Measurements from ENCODE around the gene MAPK1. TPM values are rescaled to one million over a fixed set of nuclear protein-coding genes. Genes with fewer than 3 reads are reported as not detected.
"Not testable (repeated sequence)": the region's sequence is repeated elsewhere in the genome, so short reads cannot be mapped to it uniquely, and the experiment has no call there.

Gene MAPK1
- total and polyA plus RNA-seq, 7 donors = 11.0 to 101 (median 78.3) TPM

GRCh38 chr22:21791635-21792625, 75.5 kb downstream of the MAPK1 start:
- DNase-seq (no peak), ATAC-seq (peak in 3 of 4 donors; percentile 24 to 66 (median 40))
- intact Hi-C loops (cut with DNase I) = no loop called here
- peaks cover 23% of the 10 kb centered on the region for H3K4me1 ChIP-seq
- TF ChIP-seq CTCF (IDR thresholded peaks at IDR 0.05) = no peak
- 67 to 78% (median 68%) methylated on average over 11 of the region's 11 CpGs for WGBS, 3 donors
- H3K36me3 ChIP-seq (ENCODE audit: insufficient read depth in 1 of 2, low read depth in 1 of 2) = peaks cover 0 to 48% of the 10 kb centered on the region in 2 donors
- H3K27ac ChIP-seq = no peak overlapping the region
- H3K4me3 ChIP-seq = no peak overlapping the region
- no peaks in the 10 kb centered on the region for H3K27me3 ChIP-seq (ENCODE audit: insufficient read depth in 3 of 3, low read length in 2 of 3)
- H3K9me3 ChIP-seq = no peaks in the 10 kb centered on the region

- intact Hi-C loops (cut with DNase I) = not testable (repeated sequence)
Measured at GRCh38 chr22:21790849-21791610, 76.4 kb downstream of the MAPK1 start.

GRCh38 chr22:21790359-21790758, 77.1 kb downstream of the MAPK1 start:
- no peaks in the 10 kb centered on the region for H3K27me3 ChIP-seq (ENCODE audit: insufficient read depth in 3 of 3, low read length in 2 of 3)
- intact Hi-C loops (cut with DNase I) = no loop called here
- H3K4me3 ChIP-seq = no peak overlapping the region
- DNase-seq (no peak), ATAC-seq (no peak)
- H3K4me1 ChIP-seq = peaks cover 14% of the 10 kb centered on the region
- TF ChIP-seq CTCF (IDR thresholded peaks at IDR 0.05) = no peak
- H3K9me3 ChIP-seq = no peaks in the 10 kb centered on the region
- H3K36me3 ChIP-seq (ENCODE audit: insufficient read depth in 1 of 2, low read depth in 1 of 2) = peaks cover 0 to 61% of the 10 kb centered on the region in 2 donors
- no peak overlapping the region for H3K27ac ChIP-seq

More at GRCh38 chr22:21790849-21791610, 76.4 kb downstream of the MAPK1 start:
- not testable (repeated sequence) for H3K4me3 ChIP-seq; H3K27ac ChIP-seq; DNase-seq; ATAC-seq; H3K27me3 ChIP-seq (ENCODE audit: insufficient read depth in 3 of 3, low read length in 2 of 3); H3K9me3 ChIP-seq
- Histone ChIP-seq H3K4me1 (peaks cover 14% of the 10 kb centered on the region), H3K36me3 (ENCODE audit: insufficient read depth in 1 of 2, low read depth in 1 of 2) (peaks cover 0 to 57% of the 10 kb centered on the region in 2 donors)
- 95 to 96% (median 95%) methylated on average over 11 of the region's 11 CpGs for WGBS, 3 donors

- WGBS, 3 donors = 93 to 95% (median 94%) methylated on average over 10 of the region's 10 CpGs
- not testable (repeated sequence) for H3K4me1 ChIP-seq; H3K27me3 ChIP-seq (ENCODE audit: insufficient read depth in 3 of 3, low read length in 2 of 3); ATAC-seq; H3K9me3 ChIP-seq; DNase-seq; H3K27ac ChIP-seq; H3K4me3 ChIP-seq
- H3K36me3 ChIP-seq (ENCODE audit: insufficient read depth in 1 of 2, low read depth in 1 of 2) = peaks cover 0 to 77% of the 10 kb centered on the region in 2 donors
- intact Hi-C loops (cut with DNase I) = loop anchor here in 1 of 2 donors (10.0 kb wide), 1 partner anchor 53 kb away; the partner anchor contains the start of gene YPEL1
Measured at GRCh38 chr22:21787565-21787964, 79.9 kb downstream of the MAPK1 start.

- intact Hi-C loops (cut with DNase I) = loop anchor here in 1 of 2 donors (10.0 kb wide), 1 partner anchor 45 kb away; the partner anchor contains the start of gene YPEL1
- TF ChIP-seq CTCF (IDR thresholded peaks at IDR 0.05) = no peak
- Histone ChIP-seq H3K9me3 (no peaks in the 10 kb centered on the region), H3K27me3 (ENCODE audit: insufficient read depth in 3 of 3, low read length in 2 of 3) (no peaks in the 10 kb centered on the region), H3K36me3 (ENCODE audit: insufficient read depth in 1 of 2, low read depth in 1 of 2) (peaks cover 0 to 57% of the 10 kb centered on the region in 2 donors), H3K4me1 (peaks cover under 1% of the 10 kb centered on the region), H3K4me3 (no peak overlapping the region), H3K27ac (no peak overlapping the region)
- no peak for ATAC-seq
- no peak for DNase-seq
- 94 to 100% (median 96%) methylated on average over 2 of the region's 2 CpGs for WGBS, 3 donors
Measured at GRCh38 chr22:21780259-21780658, 87.2 kb downstream of the MAPK1 start.
